Lower leg skin (tissue), 4 donors: ENCODE results near the gene HOMER1. TPM values are rescaled to one million over a fixed set of nuclear protein-coding genes. Genes with fewer than 3 reads are reported as not detected.

ENCODE experiments used
- DNase-seq, 2 donors: peaks; one replicate each; pipeline ENCODE4 v3.0.0-alpha.2; 2019; ENCODE audit warnings: low spot score in 2 of 2
- H3K4me3 ChIP-seq: fragments of 200-600 bp; sonication (generic); 2 replicates; pipeline ENCODE4 v1.5.1; 2017; ENCODE audit warnings: mild to moderate bottlenecking, low read depth; ENCODE audit not compliant: poor library complexity, severe bottlenecking
- CTCF ChIP-seq, 3 donors: fragments of 450-650 bp; IDR thresholded peaks; one replicate each; pipeline ENCODE4 v1.5.1; 2016; ENCODE audit warnings: antibody characterized with exemption in 3 of 3, mild to moderate bottlenecking in 3 of 3, moderate library complexity in 2 of 3
- POLR2A ChIP-seq, 2 donors: fragments of 450-650 bp; IDR thresholded peaks; one replicate each; pipeline ENCODE4 v1.6.1; 2016 to 2017; ENCODE audit warnings: antibody characterized with exemption in 2 of 2, mild to moderate bottlenecking in 1 of 2, moderate library complexity in 1 of 2
- WGBS, 2 donors: methylation state at CpG; one replicate each; pipeline ENCODE4 v1.1.5; 2018; 5-methylcytosine and 5-hydroxymethylcytosine counted together
- intact Hi-C: fragments of 100-400 bp; cut with DNase I; formaldehyde crosslinking; loops from one replicate; pipeline ENCODE4 v1.15.0; 2023; ENCODE audit warnings: low total_unique reads
- total RNA-seq, 4 donors: library from RNA; depleted of rRNA; stranded (reverse); fragments of >200 nt; gene quantifications; one replicate each; pipeline ENCODE4 v1.1.0, GENCODE V29; 2016

Gene HOMER1
- total RNA-seq, 4 donors from 2014 or later, result 5.9 to 12.4 (median 8.8) TPM

DNA sequence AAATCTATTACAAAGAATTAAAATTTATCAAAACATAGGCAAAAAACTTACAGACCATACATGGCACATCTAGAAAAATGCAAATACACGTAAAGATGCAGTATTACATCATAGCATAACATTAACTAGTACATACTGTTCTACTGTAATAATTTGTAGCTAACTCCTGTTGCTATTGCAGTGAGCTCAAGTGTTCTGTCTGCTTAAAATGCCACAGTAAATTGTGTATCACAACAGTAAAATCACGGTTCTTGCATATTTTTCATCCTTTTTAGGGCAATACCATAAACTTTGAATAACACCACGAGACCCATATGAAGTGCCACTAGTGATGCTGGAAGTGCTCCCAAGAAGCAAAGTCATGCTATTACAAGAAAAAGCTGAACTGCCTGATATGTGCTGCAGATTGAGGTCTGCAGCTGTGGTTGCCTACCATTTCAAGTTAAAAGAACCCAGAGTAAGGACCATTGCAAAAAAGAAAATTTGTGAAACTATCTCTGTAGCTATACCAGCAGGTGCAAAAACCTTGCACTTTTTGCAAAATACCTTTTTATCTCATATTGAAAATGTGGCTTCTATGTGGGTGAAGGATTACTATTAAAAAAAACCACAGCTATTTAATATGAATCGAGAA is 14.2 kb downstream of the HOMER1 start:
- WGBS, 2 donors, result 81 to 84% methylated on average over 4 of the region's 4 CpGs
- H3K4me3 ChIP-seq, result no peak overlapping the region
- TF ChIP-seq CTCF (IDR thresholded peaks at IDR 0.05), result no peak
- TF ChIP-seq POLR2A (IDR thresholded peaks at IDR 0.05), result no peak
- intact Hi-C loops, result no loop called here
- DNase-seq, result no peak

DNA sequence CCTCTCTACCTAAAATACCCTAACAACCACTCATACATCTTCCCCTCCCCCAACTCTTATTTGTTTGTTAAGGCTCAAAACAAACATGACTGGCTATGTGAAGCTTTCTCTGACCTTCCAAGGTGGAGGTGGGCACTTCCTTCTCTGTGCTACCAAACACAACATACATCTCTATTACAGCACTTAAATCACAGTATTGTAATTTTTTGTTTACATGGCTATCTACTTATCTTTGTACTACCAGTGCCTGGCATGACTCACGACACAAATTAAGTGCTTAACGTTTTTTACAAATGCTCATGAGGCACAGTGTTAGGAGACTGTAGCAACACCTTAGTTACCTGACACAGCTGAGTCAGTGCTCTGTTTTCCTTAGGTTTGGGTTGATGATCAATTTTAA is 18.6 kb downstream of the HOMER1 start:
- DNase-seq, result no peak
- intact Hi-C loops, result no loop called here

DNA sequence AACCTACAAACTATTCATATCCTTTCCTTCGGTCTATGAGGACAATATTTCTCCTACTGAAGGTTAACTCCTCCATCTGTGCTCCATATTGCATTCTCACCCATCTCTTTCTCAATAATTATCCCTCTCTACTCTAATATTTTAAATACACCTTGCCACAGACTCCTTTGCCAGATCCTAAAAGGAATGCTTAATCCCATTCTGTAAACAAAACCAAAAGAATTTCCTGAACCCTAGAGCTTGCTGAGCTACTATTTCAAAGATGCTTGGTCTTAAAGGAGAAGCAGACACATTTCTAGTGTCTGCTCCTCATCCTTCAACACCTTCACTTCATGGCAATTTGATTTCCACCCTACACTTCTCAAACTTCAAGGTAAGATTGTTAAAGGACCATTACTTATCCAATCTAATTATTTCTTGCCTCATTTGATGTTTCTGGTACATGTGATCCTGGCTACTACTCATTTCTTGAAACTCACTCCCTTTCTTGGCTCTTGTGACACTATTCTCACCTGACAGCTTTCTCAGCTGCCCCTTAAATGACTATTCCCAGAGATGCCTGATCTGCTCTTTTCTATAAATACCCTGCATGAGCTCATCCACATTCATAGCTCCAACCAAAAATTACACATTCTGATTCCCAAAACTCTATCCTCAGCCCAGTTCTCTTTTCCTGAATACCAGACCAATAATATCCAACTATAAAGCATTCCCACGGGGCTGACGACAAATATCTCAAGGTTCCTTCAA is 20.2 kb downstream of the HOMER1 start:
- intact Hi-C loops, result no loop called here
- H3K4me3 ChIP-seq, result no peak overlapping the region
- TF ChIP-seq POLR2A (IDR thresholded peaks at IDR 0.05) (no peak), CTCF (IDR thresholded peaks at IDR 0.05) (no peak)
- WGBS, 2 donors, result 92 to 96% methylated on average over 3 of the region's 3 CpGs
- no peak for DNase-seq

More for the DNA sequence above, 18.6 kb downstream of the HOMER1 start:
- WGBS, 2 donors, result 41 to 43% methylated on average over 2 of the region's 2 CpGs
- no peak for TF ChIP-seq CTCF (IDR thresholded peaks at IDR 0.05)
- TF ChIP-seq POLR2A (IDR thresholded peaks at IDR 0.05), result no peak
- H3K4me3 ChIP-seq, result no peak overlapping the region

DNA sequence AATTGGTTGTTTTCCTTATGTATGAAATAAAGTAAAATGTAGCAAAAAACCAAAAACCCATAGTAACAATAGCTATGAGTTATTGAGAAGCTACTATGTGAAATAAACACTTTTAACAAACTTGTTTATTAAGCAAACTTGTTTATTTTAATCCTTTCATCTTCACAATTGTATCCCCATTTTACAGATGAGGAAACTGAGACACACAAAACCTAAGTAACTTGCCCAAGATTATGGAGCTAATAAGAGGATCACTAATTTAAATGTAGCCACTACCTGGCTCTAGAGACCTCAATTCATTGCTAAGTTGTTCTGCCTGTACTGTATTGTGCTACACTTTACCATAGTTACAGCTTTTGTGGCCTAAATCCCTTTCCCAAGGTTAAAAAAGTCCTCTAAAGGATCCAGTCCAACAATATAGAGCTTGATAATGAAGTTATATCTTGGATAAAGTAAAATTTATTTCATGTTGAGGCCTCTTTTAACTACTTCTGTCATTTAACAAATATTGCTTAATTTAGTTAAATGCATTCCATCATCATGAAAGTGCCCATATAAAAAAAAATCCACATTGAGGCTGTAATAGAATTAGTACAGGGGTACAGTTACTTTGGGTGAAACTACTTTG is 22.1 kb downstream of the HOMER1 start:
- intact Hi-C loops, result no loop called here
- DNase-seq, result no peak
- H3K4me3 ChIP-seq, result no peak overlapping the region
- TF ChIP-seq POLR2A (IDR thresholded peaks at IDR 0.05) (no peak), CTCF (IDR thresholded peaks at IDR 0.05) (no peak)

DNA sequence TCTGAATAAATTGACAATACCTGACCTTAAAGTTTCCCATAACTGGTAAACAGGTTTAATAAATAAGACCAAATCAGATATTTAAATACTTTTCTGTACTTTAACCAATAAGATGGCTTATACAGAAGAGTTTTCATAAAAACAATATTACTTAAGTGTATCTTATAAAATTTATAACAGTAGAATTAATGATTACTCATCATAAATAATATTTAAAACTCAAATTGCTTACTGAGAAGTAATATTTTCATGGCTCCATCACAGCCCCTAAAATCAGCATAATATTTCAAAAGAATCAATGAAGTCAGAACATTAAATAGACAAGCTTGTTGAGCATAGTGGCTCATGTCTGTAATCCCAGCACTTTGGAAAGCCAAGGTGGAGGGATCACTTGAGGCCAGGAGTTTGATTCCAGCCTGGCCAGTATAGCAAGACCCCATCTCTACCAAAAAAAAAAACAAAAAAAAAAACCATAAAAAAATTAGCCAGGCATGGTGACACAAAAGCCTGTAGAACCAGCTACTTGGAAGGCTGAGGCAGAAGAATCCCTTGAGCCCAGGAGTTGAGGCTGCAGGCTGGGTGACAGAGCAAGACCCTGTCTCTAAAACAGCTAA is 23.5 kb downstream of the HOMER1 start:
- H3K4me3 ChIP-seq, result no peak overlapping the region
- intact Hi-C loops, result no loop called here
- no peak for TF ChIP-seq CTCF (IDR thresholded peaks at IDR 0.05)
- DNase-seq, result no peak
